ENCODE results near the gene DOCK8.

The DOCK8 gene

GRCh38 chr9:462121-462520 is 247.5 kb downstream of the DOCK8 start:
- ChIA-PET POLR2A (no interaction called here), CTCF (interaction anchor here (0.8 to 1.8 kb wide), 4 partner anchors 10 to 248 kb away, joined by 3 to 5 read pairs (median 4); partner anchors contain the start of gene DOCK8)
- no peak for TF ChIP-seq CTCF (IDR thresholded peaks at IDR 0.05; ENCODE audit: control extremely low read depth, extremely low read depth, low read depth, missing control alignments)
- no peak for DNase-seq (ENCODE audit: extremely low spot score)

GRCh38 chr9:462606-463005 is 247.9 kb downstream of the DOCK8 start:
- CTCF ChIA-PET, result interaction anchor here (0.8 to 1.8 kb wide), 5 partner anchors 10 to 248 kb away, joined by 3 to 5 read pairs (median 4); partner anchors contain the start of gene DOCK8

GRCh38 chr9:463455-464171 is 248.9 kb downstream of the DOCK8 start:
- DNase-seq (ENCODE audit: extremely low spot score), result no peak
- POLR2A ChIA-PET, result no interaction called here
- TF ChIP-seq CTCF (IDR thresholded peaks at IDR 0.05; ENCODE audit: control extremely low read depth, extremely low read depth, low read depth, missing control alignments), result no peak
- CTCF ChIA-PET, result interaction anchor here (0.9 kb wide), 1 partner anchor 12 kb away, joined by 3 read pairs; no protein-coding TSS in a partner anchor

More at GRCh38 chr9:462606-463005, 247.9 kb downstream of the DOCK8 start:
- POLR2A ChIA-PET, result no interaction called here
- DNase-seq (ENCODE audit: extremely low spot score), result no peak
- TF ChIP-seq CTCF (IDR thresholded peaks at IDR 0.05; ENCODE audit: control extremely low read depth, extremely low read depth, low read depth, missing control alignments), result no peak

GRCh38 chr9:466747-467146 is 252.1 kb downstream of the DOCK8 start:
- ChIA-PET CTCF (interaction anchor here (1.1 to 2.4 kb wide), 2 partner anchors 10 to 37 kb away, joined by 5 to 6 read pairs; partner anchors contain the start of gene KANK1), POLR2A (no interaction called here)
- TF ChIP-seq CTCF (IDR thresholded peaks at IDR 0.05; ENCODE audit: control extremely low read depth, extremely low read depth, low read depth, missing control alignments), result no peak
- DNase-seq (ENCODE audit: extremely low spot score), result no peak

GRCh38 chr9:468766-469426 is 254.2 kb downstream of the DOCK8 start:
- DNase-seq (ENCODE audit: extremely low spot score), result peak; percentile 34
- no peak for TF ChIP-seq CTCF (IDR thresholded peaks at IDR 0.05; ENCODE audit: control extremely low read depth, extremely low read depth, low read depth, missing control alignments)
- ChIA-PET POLR2A (no interaction called here), CTCF (interaction anchor here (1.4 to 2.4 kb wide), 2 partner anchors 29 to 35 kb away, joined by 4 to 6 read pairs; partner anchors contain the start of gene KANK1)

- POLR2A ChIA-PET, result no interaction called here
- CTCF ChIA-PET, result interaction anchor here (1.3 kb wide), 2 partner anchors 15 to 34 kb away, joined by 4 to 5 read pairs; partner anchors contain the start of gene KANK1
- DNase-seq (ENCODE audit: extremely low spot score), result peak; percentile 94
- TF ChIP-seq CTCF (IDR thresholded peaks at IDR 0.05; ENCODE audit: control extremely low read depth, extremely low read depth, low read depth, missing control alignments), result no peak
Measured at GRCh38 chr9:469672-470551, 255.2 kb downstream of the DOCK8 start.
